GM18507 (cell line): Measurements from ENCODE around the gene AGXT2.

Source experiments
- DNase-seq: peaks from one replicate; pipeline ENCODE4 v3.0.0; 2011; ENCODE audit warnings: low read depth; ENCODE audit not compliant: insufficient read length; ENCODE audit errors: extremely low spot score
- FAIRE-seq: peaks from 2 replicates; lab custom pipeline; 2011; peaks lifted over from hg19 to GRCh38; lab: Jason Lieb, UNC

Gene AGXT2

GRCh38 chr5:35023391-35024178, 24.2 kb downstream of the AGXT2 start:
- DNase-seq (no peak), FAIRE-seq (no peak)

- no peak for FAIRE-seq
- no peak for DNase-seq
These were observed 31.3 kb downstream of the AGXT2 start for GRCh38 chr5:35016174-35017051.

- no peak for FAIRE-seq
- DNase-seq, result no peak
These were observed 32.7 kb downstream of the AGXT2 start for GRCh38 chr5:35015063-35015462.

- DNase-seq (no peak), FAIRE-seq (no peak)
These were observed 35.0 kb downstream of the AGXT2 start for GRCh38 chr5:35012796-35013195.

GRCh38 chr5:35012365-35012764, 35.4 kb downstream of the AGXT2 start:
- no peak for FAIRE-seq
- DNase-seq, result no peak

GRCh38 chr5:35010676-35011075, 37.1 kb downstream of the AGXT2 start:
- DNase-seq (no peak), FAIRE-seq (no peak)

- DNase-seq (no peak), FAIRE-seq (no peak)
These were observed 38.1 kb downstream of the AGXT2 start for GRCh38 chr5:35009657-35010056.

- FAIRE-seq (no peak), DNase-seq (no peak)
These were observed 38.7 kb downstream of the AGXT2 start for GRCh38 chr5:35009019-35009418.

- no peak for DNase-seq
- no peak for FAIRE-seq
These were observed 43.0 kb downstream of the AGXT2 start for GRCh38 chr5:35004771-35005170.

GRCh38 chr5:35004200-35004599, 43.5 kb downstream of the AGXT2 start:
- DNase-seq (no peak), FAIRE-seq (no peak)

GRCh38 chr5:35003018-35003957, 44.5 kb downstream of the AGXT2 start:
- peak; percentile 87 for FAIRE-seq
- DNase-seq, result peak; percentile 57

- DNase-seq (no peak), FAIRE-seq (no peak)
These were observed 45.3 kb downstream of the AGXT2 start for GRCh38 chr5:35002459-35002858.

GRCh38 chr5:35001842-35002241, 45.9 kb downstream of the AGXT2 start:
- no peak for FAIRE-seq
- DNase-seq, result no peak

- FAIRE-seq (no peak), DNase-seq (no peak)
These were observed 49.5 kb downstream of the AGXT2 start for GRCh38 chr5:34998058-34998789.

- no peak for FAIRE-seq
- DNase-seq, result no peak
These were observed 51.5 kb downstream of the AGXT2 start for GRCh38 chr5:34996261-34996660.

GRCh38 chr5:34993951-34994350, 53.8 kb downstream of the AGXT2 start:
- FAIRE-seq, result no peak
- no peak for DNase-seq

- DNase-seq (no peak), FAIRE-seq (no peak)
These were observed 56.1 kb downstream of the AGXT2 start for GRCh38 chr5:34991486-34992238.

GRCh38 chr5:34986965-34987364, 60.8 kb downstream of the AGXT2 start:
- FAIRE-seq, result no peak
- no peak for DNase-seq
